Heart left ventricle (tissue), 16 donors: ENCODE data around the gene BEST4. TPM values are rescaled to one million over a fixed set of nuclear protein-coding genes. Genes with fewer than 3 reads are reported as not detected.

ENCODE experiments used
- ATAC-seq, 4 donors: fragments of 200-7000 bp; cut with Tn5 transposase; one replicate each; pipeline ENCODE4 v1.9.1; 2020 to 2022; ENCODE audit warnings: moderate library complexity in 4 of 4, mild to moderate bottlenecking in 3 of 4, moderate number of reproducible peaks in 1 of 4
- DNase-seq, 5 donors: peaks; one replicate each; pipeline ENCODE4 v3.0.0-alpha.2; 2020
- H3K27ac ChIP-seq, 12 donors: fragments of 200-600 bp; sonication (generic) in 4 of 12; one replicate each; pipeline versions ENCODE4 v1.5.0 to v1.8.0; 2016 to 2022; ENCODE audit warnings: mild to moderate bottlenecking in 2 of 12
- H3K27me3 ChIP-seq, 9 donors: fragments of 200-600 bp; sonication (generic) in 2 of 9; one replicate each; pipeline versions ENCODE4 v1.5.1 to v1.8.0; 2016 to 2022; ENCODE audit warnings: mild to moderate bottlenecking in 3 of 9
- H3K36me3 ChIP-seq, 9 donors: fragments of 200-600 bp; sonication (generic) in 2 of 9; one replicate each; pipeline versions ENCODE4 v1.5.0 to v1.8.0; 2018 to 2022; ENCODE audit warnings: mild to moderate bottlenecking in 2 of 9
- H3K4me1 ChIP-seq, 12 donors: fragments of 200-600 bp; sonication (generic) in 4 of 12; one replicate each; pipeline versions ENCODE4 v1.5.0 to v1.8.0; 2016 to 2022; ENCODE audit warnings: mild to moderate bottlenecking in 3 of 12
- H3K4me3 ChIP-seq, 12 donors: fragments of 200-600 bp; sonication (generic) in 4 of 12; one replicate each; pipeline versions ENCODE4 v1.5.0 to v1.8.0; 2017 to 2022; ENCODE audit warnings: mild to moderate bottlenecking in 9 of 12, moderate library complexity in 4 of 12
- H3K9me3 ChIP-seq, 12 donors: fragments of 200-600 bp; sonication (generic) in 4 of 12; one replicate each; pipeline versions ENCODE4 v1.5.0 to v1.8.0; 2016 to 2022; ENCODE audit warnings: mild to moderate bottlenecking in 1 of 12
- CTCF ChIP-seq, 12 donors: fragments of 200-600 bp; sonication (generic) in 4 of 12; IDR thresholded peaks; one replicate each; pipeline versions ENCODE4 v1.5.0 to v1.8.0; 2018 to 2022; ENCODE audit warnings: antibody characterized with exemption in 12 of 12, mild to moderate bottlenecking in 5 of 12
- POLR2A ChIP-seq, 2 donors: fragments of 450-650 bp; IDR thresholded peaks; one replicate each; pipeline ENCODE4 v1.6.1; 2017; ENCODE audit warnings: antibody characterized with exemption in 2 of 2, mild to moderate bottlenecking in 2 of 2, moderate library complexity in 2 of 2
- WGBS, 4 donors: extraction: QIAGEN DNeasy Blood & Tissue Kit in 2 of 4; methylation state at CpG; one replicate each; pipeline versions ENCODE4 v1.1.5 to v1.1.7; 2013 to 2018; 5-methylcytosine and 5-hydroxymethylcytosine counted together
- intact Hi-C, 10 donors: fragments of 100-400 bp; cut with DNase I; formaldehyde crosslinking; loops; one replicate each; pipeline versions ENCODE4 v1.11.1 to v1.14.2; 2022
- polyA plus RNA-seq, 2 donors: library from polyadenylated mRNA; stranded (reverse); fragments of 200-250 nt; gene quantifications; one replicate each; pipeline ENCODE4 v1.2.3, GENCODE V29; 2013
- total RNA-seq, 9 donors: library from RNA; depleted of rRNA in 2 of 9; stranded (reverse); fragments of >200 nt in 2 of 9; fragmentation: NEBNext Ultra II Directional in 3 of 9; extraction: Animal tissue kit (Norgen Biotek cat#: 25700) in 3 of 9; gene quantifications; one replicate each; pipeline versions ENCODE4 v1.1.0 to v1.2.4, GENCODE V29; 2016 to 2023
- donor health status: ischemic (EF 13 %, LVEDD 7.1; RV severe dilation, severe dysfunction).
- donor health status: healthy with polysubstance abuse.
- donor health status: DM: no; HTN: yes; CAD: no.
- donor health status: DM: no; HTN: no; CAD: no.
- donor health status: ischemic (EF 25% LVEDD 6.9; RV normal size, moderate dysfunction).
- donor health status: ischemic (EF 25% LVEDD 5.7; RV mildly dilated, moderate dysfunction).
- donor health status: healthy.
- donor health status: DM: yes; HTN: yes; CAD: no.
- donor health status: ischemic (EF 35%, LVEDD 5.7; RV mildly dilated, moderate dysfunction).
- donor health status: nonischemic (EF 11% LVEDD 7.7; RV severe dilation, severe dysfunction).
- donor health status: DM: yes; HTN: yes; CAD: no.
- donor health status: PGD.
- donor health status: ischemic (EF 29% LVEDD 5.4; RV normal size, mild dysfunction).
- donor health status: nonischemic (EF 23%, LVEDD 6.1; RV moderate dilation, normal function).

The BEST4 gene
- total and polyA plus RNA-seq, 11 donors: 0.06 to 0.32 (median 0.11) TPM; not detected in 6

- TF ChIP-seq CTCF (IDR thresholded peaks at IDR 0.05) (no peak), POLR2A (IDR thresholded peaks at IDR 0.05) (no peak)
- peak overlapping the region in 9 of 12 donors; percentile 39 to 59 (median 46) for H3K4me3 ChIP-seq
- peaks cover 11 to 94% (median 76%) of the 10 kb centered on the region in 12 donors for H3K4me1 ChIP-seq
- ATAC-seq (no peak), DNase-seq (peak in 3 of 5 donors; percentile 67 to 80 (median 74))
- intact Hi-C loops: loop anchor here in 1 of 10 donors (10.0 kb wide), 1 partner anchor 75 kb away; the partner anchor contains the start of genes KIF2C and RNU5D-1
- 58 to 74% (median 61%) methylated on average over 4 to 12 of the region's 12 CpGs for WGBS, 4 donors
- H3K9me3 ChIP-seq: no peaks in the 10 kb centered on the region
- peaks cover 0 to 24% (median 19%) of the 10 kb centered on the region in 9 donors for H3K36me3 ChIP-seq
- H3K27ac ChIP-seq: peak overlapping the region; percentile 91 to 100 (median 99)
- no peaks in the 10 kb centered on the region for H3K27me3 ChIP-seq
Measured at GRCh38 chr1:44810101-44810761, 22.3 kb upstream of the BEST4 start.

GRCh38 chr1:44808938-44809917 lies 21.3 kb upstream of the BEST4 start:
- Histone ChIP-seq H3K36me3 (peaks cover 0 to 27% (median 23%) of the 10 kb centered on the region in 9 donors), H3K4me3 (peak overlapping the region in 10 of 12 donors; percentile 27 to 59 (median 44)), H3K27ac (peak overlapping the region; percentile 91 to 100 (median 99)), H3K4me1 (peaks cover 11 to 94% (median 78%) of the 10 kb centered on the region in 12 donors), H3K27me3 (no peaks in the 10 kb centered on the region), H3K9me3 (no peaks in the 10 kb centered on the region)
- peak; percentile 63 to 75 (median 72) for DNase-seq
- TF ChIP-seq POLR2A (IDR thresholded peaks at IDR 0.05) (no peak), CTCF (IDR thresholded peaks at IDR 0.05) (peak in 2 of 12 donors; percentile 23 to 25)
- intact Hi-C loops: loop anchor here in 1 of 10 donors (10.0 kb wide), 1 partner anchor 496 kb away; no protein-coding TSS in a partner anchor
- 41 to 58% (median 48%) methylated on average over 5 to 6 of the region's 6 CpGs for WGBS, 4 donors
- ATAC-seq: peak in 1 of 4 donors; percentile 2

- H3K4me3 ChIP-seq: peak within 1 kb of the TSS in 10 of 12 donors; percentile 27 to 59 (median 44)
- H3K4me1 ChIP-seq: peaks cover 14 to 96% (median 79%) of the 10 kb centered on the region in 12 donors
Measured at GRCh38 chr1:44808063-44808937, 20.3 kb upstream of the BEST4 start, which contains the start of gene BTBD19. Gene BTBD19, plus strand, starts transcription at chr1:44808523. Its CDS starts 298 bp downstream, at chr1:44808821.

More at GRCh38 chr1:44808063-44808937, 20.3 kb upstream of the BEST4 start, which contains the start of gene BTBD19:
- Histone ChIP-seq H3K27ac (peak within 1 kb of the TSS; percentile 91 to 100 (median 99)), H3K36me3 (peaks cover 0 to 36% (median 32%) of the 10 kb centered on the region in 9 donors), H3K27me3 (no peaks in the 10 kb centered on the region), H3K9me3 (no peaks in the 10 kb centered on the region)
- ATAC-seq (peak; percentile 35 to 70 (median 47)), DNase-seq (peak; percentile 89 to 92 (median 90))
- TF ChIP-seq CTCF (IDR thresholded peaks at IDR 0.05) (no peak), POLR2A (IDR thresholded peaks at IDR 0.05) (peak in 1 of 2 donors; percentile 61)
- whole genome bisulfite sequencing, 4 donors: 31 to 53% (median 44%) methylated on average over 19 to 23 of the region's 23 CpGs
- intact Hi-C loops: loop anchor here in 1 of 10 donors (10.0 kb wide), 1 partner anchor 497 kb away; no protein-coding TSS in a partner anchor
